GM13976 (cell line): ENCODE measurements around the gene PKD1L1.

Experiments used
- DNase-seq: peaks from one replicate; pipeline ENCODE4 v3.0.0; 2012; ENCODE audit warnings: low spot score
- in situ Hi-C: fragments of 300-500 bp; cut with MboI; formaldehyde crosslinking; loops from one replicate; pipeline ENCODE4 v1.12.0; 2022; ENCODE audit warnings: low sequenced_read_pairs, mixed read lengths, inconsistent platforms; ENCODE audit not compliant: unreplicated experiment
- TF ChIP-seq, protein P1 (sequence below): IDR thresholded peaks from 2 replicates; pipeline ENCODE4 v1.5.1; 2012; ENCODE audit warnings: borderline replicate concordance, mild to moderate bottlenecking; ENCODE audit not compliant: insufficient read depth; ENCODE audit errors: extremely low read depth, missing control alignments, control extremely low read depth

The PKD1L1 gene

DNA sequence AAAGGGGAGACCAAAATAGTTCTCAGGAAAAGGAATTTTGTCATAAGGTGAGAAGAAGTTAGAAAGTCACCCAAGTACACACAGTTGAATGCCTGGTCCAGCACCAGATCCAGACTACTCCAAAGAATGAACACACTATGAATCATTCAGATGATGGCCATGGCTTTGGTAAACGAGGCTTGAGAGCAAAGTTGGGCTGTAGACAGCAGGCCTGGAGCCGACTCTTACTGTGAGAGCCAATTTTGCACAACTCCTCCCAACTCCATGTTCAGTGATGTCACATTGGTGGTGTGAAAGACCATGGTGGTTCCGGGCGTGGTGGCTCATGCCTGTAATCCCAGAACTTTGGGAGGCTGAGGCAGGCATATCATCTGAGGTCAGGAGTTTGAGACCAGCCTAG is 131.6 kb downstream of the PKD1L1 start:
- in situ Hi-C loops = loop anchor here (25.0 kb wide), 1 partner anchor 379 kb away; no protein-coding TSS in a partner anchor
- TF ChIP-seq, protein P1, sequence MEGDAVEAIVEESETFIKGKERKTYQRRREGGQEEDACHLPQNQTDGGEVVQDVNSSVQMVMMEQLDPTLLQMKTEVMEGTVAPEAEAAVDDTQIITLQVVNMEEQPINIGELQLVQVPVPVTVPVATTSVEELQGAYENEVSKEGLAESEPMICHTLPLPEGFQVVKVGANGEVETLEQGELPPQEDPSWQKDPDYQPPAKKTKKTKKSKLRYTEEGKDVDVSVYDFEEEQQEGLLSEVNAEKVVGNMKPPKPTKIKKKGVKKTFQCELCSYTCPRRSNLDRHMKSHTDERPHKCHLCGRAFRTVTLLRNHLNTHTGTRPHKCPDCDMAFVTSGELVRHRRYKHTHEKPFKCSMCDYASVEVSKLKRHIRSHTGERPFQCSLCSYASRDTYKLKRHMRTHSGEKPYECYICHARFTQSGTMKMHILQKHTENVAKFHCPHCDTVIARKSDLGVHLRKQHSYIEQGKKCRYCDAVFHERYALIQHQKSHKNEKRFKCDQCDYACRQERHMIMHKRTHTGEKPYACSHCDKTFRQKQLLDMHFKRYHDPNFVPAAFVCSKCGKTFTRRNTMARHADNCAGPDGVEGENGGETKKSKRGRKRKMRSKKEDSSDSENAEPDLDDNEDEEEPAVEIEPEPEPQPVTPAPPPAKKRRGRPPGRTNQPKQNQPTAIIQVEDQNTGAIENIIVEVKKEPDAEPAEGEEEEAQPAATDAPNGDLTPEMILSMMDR = no peak
- no peak for DNase-seq

DNA sequence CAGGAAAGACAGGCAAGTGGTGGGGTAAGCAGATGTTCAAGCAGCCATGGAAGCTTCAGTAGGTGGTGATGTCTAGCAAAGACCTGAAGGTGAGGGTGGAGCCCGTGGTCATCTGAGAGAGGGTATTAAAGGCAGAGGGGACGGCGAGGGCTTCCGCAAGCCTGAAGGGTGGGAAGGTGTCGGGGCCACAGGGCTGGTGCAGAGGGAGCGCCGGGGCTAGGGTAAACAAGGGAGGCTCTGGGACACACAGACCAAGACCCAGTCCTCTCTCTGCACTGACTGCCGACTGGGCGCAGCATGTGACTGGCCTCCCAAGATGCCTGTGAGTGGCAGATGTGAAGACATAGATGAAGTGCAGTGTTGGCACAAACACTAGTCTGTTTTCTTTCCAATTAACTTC is 132.4 kb downstream of the PKD1L1 start:
- no peak for DNase-seq
- in situ Hi-C loops = loop anchor here (25.0 kb wide), 1 partner anchor 379 kb away; no protein-coding TSS in a partner anchor
- TF ChIP-seq, protein P1 = no peak

DNA sequence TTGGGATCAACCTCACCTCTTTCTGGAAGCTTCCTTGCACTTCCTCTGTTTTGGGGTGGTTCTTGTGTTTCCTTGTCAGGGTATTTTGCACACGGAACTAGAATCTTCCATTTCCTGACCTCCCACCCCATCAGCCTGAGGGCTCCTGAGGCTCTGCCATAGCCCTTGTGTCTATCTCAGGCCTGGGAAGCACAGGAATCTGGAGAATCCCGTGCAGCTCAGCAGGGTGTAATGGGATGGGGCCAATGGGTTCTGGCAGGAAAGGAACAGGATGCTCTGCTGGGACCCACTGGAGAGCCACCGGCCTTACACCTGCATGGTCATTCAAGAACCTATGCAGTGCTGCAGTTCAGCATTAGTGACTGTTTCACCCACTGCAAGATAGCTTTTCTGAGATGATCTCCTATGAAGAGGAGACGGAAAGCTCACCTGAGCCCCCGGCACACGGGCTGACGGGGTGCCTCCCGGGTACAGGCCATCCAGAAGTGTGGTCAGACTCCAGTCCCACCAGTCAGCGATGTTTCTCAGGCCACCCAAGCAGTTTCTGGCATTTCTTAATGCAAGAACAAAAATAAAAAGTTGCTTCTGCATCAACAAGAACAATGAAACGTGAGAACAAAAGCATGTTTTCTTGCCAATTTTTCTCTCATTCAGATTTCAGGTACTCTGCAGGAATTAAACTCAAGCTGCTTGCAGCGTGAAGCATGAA is 133.2 kb downstream of the PKD1L1 start:
- in situ Hi-C loops = loop anchor here (25.0 kb wide), 1 partner anchor 378 kb away; no protein-coding TSS in a partner anchor
- TF ChIP-seq, protein P1 = no peak
- DNase-seq = no peak

DNA sequence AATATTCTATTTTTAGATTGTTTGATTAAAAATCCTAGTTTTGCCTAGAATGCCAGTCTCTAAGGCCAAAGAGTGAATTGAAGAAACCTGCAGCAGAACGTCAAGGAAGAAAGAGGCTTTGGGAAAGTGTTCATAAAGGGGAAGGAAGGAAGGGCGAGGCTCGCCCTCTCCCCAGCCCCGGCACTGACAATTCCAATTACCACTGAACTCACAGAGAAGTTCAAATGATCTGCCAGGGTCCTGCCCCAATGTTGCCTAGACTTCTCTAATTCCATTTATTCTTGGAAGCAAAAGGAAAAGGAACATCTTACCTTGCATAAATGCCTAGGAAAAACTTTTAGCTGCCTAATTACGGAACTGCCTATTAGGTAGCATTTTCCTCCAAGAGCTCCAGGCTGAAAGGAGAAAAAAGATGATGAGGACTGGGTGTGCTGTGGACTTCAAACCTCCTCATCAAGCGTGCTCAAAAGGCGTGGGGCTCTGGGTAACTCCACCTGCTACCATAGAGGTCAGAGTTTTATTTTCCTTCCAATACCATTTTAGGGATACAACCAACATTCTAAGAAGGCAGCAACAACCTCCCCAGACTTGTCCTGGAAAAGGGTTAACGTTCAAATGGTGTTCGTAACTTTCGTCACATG is 134.5 kb downstream of the PKD1L1 start:
- no peak for DNase-seq
- TF ChIP-seq, protein P1 = no peak
- in situ Hi-C loops = loop anchor here (25.0 kb wide), 1 partner anchor 376 kb away; no protein-coding TSS in a partner anchor

DNA sequence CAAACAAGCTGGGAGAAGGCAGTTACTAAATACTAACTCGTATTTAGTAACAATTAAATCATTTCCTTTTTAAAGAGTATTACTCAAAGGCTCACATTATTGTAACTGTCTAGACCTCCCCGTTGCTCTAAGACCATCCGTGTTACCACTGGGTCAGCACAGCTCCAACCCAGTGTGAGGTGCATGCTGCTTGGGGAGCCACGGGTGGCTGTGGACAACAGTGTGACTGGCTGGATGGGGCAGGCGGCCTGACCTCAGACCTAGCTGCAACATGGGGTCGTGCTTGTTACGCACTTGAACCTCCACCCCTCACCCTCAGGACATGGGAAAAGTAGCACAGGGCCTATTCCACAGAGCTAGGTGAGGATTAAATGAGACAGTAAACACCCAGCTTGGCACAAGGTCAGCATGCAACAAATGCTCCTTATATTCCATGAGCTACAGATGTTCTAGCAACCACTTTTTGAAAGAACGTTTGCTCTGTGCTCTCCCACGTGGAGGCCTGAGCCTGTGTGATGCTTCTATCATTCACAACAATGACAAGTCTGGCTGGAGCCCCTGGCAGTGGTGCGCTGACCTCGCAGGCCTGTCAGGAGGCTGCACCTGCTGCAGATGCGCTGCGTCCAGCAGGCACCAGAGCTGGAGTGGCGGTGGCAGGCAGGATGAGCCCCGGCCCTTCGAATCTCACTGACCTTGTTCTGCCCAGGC is 135.7 kb downstream of the PKD1L1 start:
- TF ChIP-seq, protein P1 = no peak
- no peak for DNase-seq
- in situ Hi-C loops = loop anchor here (25.0 kb wide), 1 partner anchor 375 kb away; no protein-coding TSS in a partner anchor

DNA sequence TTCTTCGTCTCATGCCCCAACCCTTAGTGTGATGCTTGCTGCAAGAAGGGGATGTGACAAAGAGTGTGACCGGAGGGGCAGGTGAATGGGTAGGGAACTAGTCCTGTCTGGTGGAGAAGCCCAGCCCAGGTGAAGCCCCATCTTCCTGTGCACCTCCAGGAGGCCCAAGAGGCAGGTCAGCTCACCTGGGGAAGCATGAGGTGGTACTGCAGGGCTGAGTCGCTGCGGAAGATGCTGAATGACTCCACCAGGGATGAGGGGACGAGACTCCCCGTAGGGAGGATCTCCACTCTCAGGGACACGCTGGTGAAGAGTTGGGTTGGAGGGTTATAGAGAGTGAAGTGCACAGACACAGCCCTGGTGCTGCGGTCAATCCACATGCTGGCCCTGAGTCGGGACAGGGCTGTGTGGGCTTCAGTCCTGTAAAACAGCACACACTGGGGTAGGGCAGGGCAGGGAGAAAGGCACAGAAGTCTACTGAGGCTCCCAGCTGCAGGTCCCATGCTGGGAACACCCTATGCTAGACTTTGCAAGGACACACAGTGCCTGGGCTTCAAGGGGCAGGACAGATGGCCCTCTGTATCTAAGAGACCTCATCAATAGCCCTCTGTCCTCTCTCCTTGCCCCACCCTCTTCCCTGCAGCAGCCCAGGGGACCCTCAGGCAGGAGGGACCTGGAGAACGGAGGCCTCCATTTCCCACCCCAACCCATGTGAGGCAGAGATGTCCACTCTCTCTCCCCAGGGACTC is 136.5 kb downstream of the PKD1L1 start:
- DNase-seq = no peak
- in situ Hi-C loops = loop anchor here (25.0 kb wide), 1 partner anchor 375 kb away; no protein-coding TSS in a partner anchor
- TF ChIP-seq, protein P1 = no peak
